Measurements from ENCODE around the gene CPNE8. TPM values are rescaled to one million over a fixed set of nuclear protein-coding genes. Genes with fewer than 3 reads are reported as not detected.

The CPNE8 gene
- total RNA-seq, 1 experiment from 2014 or later, result 10.9 TPM

DNA sequence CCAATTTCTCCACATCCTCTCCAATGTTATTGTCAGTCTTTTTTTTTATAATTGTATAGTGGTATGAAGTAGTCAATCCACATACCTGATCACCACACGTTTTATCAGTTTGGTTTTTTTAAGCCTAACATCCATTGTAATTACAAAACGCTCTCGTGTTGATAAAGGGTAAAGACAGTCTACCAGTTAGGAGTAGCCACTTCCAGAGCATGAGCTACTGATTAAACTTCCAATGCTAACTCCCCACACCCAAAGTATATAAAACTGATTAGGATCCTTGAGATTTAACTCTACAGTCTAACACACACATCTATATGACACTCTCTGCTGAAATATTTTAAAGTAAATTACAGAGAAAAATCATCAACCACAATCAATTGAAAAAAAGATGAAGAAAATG lies 20.7 kb downstream of the CPNE8 start:
- H3K27me3 ChIP-seq (ENCODE audit: control insufficient read depth, insufficient read depth, low read length), result no peaks in the 10 kb centered on the region
- H3K36me3 ChIP-seq (replicated peaks; ENCODE audit: control insufficient read depth, insufficient read depth, low read length), result no peaks in the 10 kb centered on the region
- no peak overlapping the region for H3K4me3 ChIP-seq (ENCODE audit: insufficient read depth, low read depth, low read length)
- DNase-seq, result no peak

DNA sequence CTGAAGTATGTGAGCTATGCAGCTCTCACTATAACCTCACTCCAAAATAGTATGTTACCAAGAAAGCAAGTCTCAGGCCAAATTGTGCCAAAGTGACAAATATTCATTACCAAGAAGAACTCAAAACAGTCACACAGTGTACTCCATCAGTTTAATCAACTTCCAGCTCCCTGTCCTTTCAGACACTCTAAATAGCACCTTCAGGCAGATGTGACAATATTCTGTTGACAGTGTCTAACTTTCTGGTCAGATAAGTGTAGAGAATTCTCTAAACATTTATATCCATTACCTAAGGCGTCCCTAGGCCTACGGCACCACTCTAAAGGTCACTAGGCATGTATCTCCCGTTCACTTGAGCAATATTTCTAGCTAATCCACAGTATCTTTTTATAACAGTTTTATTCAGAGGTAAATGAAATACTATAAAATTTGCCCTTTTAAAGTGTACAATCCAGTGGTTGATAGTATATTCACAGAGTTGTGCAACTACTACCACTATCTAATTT lies 21.7 kb downstream of the CPNE8 start:
- DNase-seq, result no peak
- no peak overlapping the region for H3K4me3 ChIP-seq (ENCODE audit: insufficient read depth, low read depth, low read length)
- no peaks in the 10 kb centered on the region for H3K36me3 ChIP-seq (replicated peaks; ENCODE audit: control insufficient read depth, insufficient read depth, low read length)
- no peaks in the 10 kb centered on the region for H3K27me3 ChIP-seq (ENCODE audit: control insufficient read depth, insufficient read depth, low read length)

DNA sequence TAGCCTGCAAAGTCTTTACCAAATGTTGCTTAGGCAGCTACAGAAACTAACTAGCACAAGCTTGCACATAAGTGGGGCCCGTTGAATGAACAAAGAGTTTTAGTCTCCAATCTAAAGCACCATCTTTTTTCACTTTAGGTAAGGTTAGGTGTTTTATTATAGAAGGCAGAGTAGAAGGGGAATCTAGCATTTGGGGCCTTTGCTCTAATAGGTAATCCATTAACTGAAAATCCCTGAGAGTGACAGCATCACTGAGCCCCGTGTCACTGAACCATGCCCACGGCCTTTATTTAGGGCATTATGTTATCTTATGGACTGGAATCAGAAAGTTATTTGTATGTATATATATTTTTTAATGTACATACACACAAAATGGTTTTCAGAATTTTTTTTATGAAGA lies 25.1 kb downstream of the CPNE8 start:
- Histone ChIP-seq H3K27me3 (ENCODE audit: control insufficient read depth, insufficient read depth, low read length) (no peaks in the 10 kb centered on the region), H3K36me3 (replicated peaks; ENCODE audit: control insufficient read depth, insufficient read depth, low read length) (no peaks in the 10 kb centered on the region), H3K4me3 (ENCODE audit: insufficient read depth, low read depth, low read length) (no peak overlapping the region)
- no peak for DNase-seq

DNA sequence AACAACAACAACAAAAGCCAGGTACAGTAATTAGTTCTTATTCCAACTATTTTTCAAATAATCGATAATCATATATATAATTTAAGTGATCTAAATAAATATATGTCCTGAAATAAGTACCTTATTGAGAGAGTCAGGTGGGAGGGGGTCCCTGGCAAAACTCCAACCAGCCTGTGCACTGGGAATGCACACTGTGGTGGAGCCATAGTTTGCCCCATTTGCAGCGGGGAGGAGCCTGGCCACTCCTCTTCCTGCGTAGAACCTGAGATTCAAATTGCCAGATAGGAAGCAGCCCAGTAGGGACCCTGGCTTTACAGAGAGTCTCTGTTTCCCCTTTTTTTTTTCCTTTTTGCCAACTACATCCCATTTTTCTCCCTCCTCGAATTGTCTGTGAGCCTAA lies 26.4 kb downstream of the CPNE8 start:
- no peak for DNase-seq
- no peak overlapping the region for H3K4me3 ChIP-seq (ENCODE audit: insufficient read depth, low read depth, low read length)
- H3K27me3 ChIP-seq (ENCODE audit: control insufficient read depth, insufficient read depth, low read length), result no peaks in the 10 kb centered on the region
- H3K36me3 ChIP-seq (replicated peaks; ENCODE audit: control insufficient read depth, insufficient read depth, low read length), result no peaks in the 10 kb centered on the region

DNA sequence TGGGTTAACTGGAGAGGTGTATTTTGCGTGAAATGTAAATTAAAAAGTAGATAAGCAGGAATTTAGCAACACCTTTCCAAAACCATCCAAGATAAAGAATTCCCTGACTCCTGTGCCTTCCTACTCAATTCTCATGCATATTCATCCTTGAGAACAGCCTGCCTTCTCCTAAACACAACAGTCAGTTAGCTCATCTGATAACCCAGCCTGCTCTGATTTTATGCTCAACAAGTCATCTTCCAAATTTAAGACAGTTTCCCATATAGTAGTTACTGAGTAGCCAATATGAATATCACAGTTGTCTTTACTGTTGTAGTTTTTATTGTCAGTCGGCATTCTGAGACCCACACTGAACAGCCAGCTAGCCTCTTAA lies 27.1 kb downstream of the CPNE8 start:
- Histone ChIP-seq H3K27me3 (ENCODE audit: control insufficient read depth, insufficient read depth, low read length) (no peaks in the 10 kb centered on the region), H3K36me3 (replicated peaks; ENCODE audit: control insufficient read depth, insufficient read depth, low read length) (no peaks in the 10 kb centered on the region), H3K4me3 (ENCODE audit: insufficient read depth, low read depth, low read length) (no peak overlapping the region)
- DNase-seq, result peak; percentile 26

DNA sequence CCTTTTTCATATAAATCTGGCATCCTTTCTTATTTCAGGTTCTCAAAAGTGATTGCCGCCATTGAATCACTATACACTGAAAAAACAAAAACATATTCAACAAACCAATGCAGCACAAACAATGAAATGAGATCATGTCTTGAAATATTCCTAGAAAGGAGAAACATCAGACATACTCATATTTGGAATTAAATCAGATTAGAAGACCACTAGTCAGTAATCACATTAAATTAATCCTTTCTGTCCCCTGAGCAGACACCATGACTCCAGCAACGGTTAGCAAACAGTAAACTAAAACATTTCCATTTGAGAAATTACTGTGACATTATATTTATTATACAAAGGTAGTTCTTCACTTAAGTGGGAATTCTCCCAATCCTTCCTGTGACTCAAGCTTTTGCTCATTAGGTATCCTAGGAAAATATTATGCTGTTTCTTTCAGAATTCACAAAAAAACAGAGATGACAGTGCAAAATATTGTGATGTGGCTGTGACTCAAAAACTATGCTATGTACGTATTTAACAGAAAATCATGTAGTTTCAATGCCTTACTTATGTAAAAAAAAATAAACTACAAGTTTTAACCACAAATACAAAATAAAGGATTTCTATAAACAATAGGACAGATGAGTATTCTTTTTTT lies 29.7 kb downstream of the CPNE8 start:
- H3K4me3 ChIP-seq (ENCODE audit: insufficient read depth, low read depth, low read length), result no peak overlapping the region
- no peak for DNase-seq
- H3K36me3 ChIP-seq (replicated peaks; ENCODE audit: control insufficient read depth, insufficient read depth, low read length), result no peaks in the 10 kb centered on the region
- no peaks in the 10 kb centered on the region for H3K27me3 ChIP-seq (ENCODE audit: control insufficient read depth, insufficient read depth, low read length)

DNA sequence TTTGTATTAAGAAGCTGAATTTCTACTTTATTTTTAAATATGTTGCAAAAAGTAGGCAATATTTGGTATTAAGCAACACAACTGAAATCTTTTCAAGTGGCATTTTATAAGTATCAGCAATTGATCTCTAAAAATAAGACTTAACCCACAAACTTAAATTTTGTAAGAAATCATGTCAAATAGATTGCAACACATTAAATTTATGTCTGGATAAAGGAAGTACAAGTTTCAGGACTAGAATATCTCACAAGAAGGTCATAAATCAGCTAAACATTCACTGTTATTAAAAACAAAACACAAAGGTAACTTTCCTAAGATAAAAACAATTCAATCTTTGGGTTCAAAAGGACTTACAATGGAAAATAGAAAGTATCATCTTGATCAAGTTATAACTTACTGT lies 32.8 kb downstream of the CPNE8 start:
- H3K27me3 ChIP-seq (ENCODE audit: control insufficient read depth, insufficient read depth, low read length), result no peaks in the 10 kb centered on the region
- no peaks in the 10 kb centered on the region for H3K36me3 ChIP-seq (replicated peaks; ENCODE audit: control insufficient read depth, insufficient read depth, low read length)
- no peak for DNase-seq

DNA sequence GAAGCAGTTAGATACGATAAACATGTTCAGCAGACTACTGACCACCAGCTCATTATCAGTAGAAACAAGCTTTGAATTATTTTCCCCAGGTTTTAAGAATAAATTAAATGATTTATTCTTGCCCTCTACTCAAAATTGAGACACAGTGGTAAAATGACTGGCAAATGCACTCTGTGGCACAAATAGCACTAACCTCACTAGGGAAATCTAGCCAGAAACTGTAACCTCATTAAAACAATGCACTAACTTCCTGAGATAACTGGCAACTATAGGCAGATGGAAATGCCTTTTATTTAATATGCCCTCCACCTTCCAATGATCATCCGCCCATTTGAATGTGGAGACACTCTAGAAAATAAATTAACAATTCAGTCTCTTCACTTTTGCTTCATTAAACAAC lies 33.2 kb downstream of the CPNE8 start:
- no peak for DNase-seq
- no peaks in the 10 kb centered on the region for H3K36me3 ChIP-seq (replicated peaks; ENCODE audit: control insufficient read depth, insufficient read depth, low read length)
- H3K27me3 ChIP-seq (ENCODE audit: control insufficient read depth, insufficient read depth, low read length), result no peaks in the 10 kb centered on the region
- no peak overlapping the region for H3K4me3 ChIP-seq (ENCODE audit: insufficient read depth, low read depth, low read length)

More for the DNA sequence above, 32.8 kb downstream of the CPNE8 start:
- no peak overlapping the region for H3K4me3 ChIP-seq (ENCODE audit: insufficient read depth, low read depth, low read length)

DNA sequence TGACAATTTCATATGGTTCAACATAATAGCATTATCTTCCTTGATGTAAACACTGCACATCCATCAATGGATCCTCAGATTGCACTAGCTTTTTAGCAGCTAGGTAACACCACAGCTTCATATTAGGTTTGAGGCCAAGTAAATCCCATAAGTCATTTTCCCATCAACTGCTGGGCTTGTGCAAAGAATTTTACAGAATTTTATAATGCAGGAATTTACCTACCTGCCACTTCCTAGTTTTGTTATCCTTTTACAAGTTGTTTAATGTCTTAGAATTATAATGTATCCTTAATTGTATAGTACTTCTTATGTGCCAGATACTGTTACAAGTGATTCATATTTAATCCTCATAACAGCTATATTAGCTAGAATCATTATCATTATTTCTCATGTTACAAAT lies 36.4 kb downstream of the CPNE8 start:
- H3K36me3 ChIP-seq (replicated peaks; ENCODE audit: control insufficient read depth, insufficient read depth, low read length), result no peaks in the 10 kb centered on the region
- H3K4me3 ChIP-seq (ENCODE audit: insufficient read depth, low read depth, low read length), result no peak overlapping the region
- DNase-seq, result no peak
- no peaks in the 10 kb centered on the region for H3K27me3 ChIP-seq (ENCODE audit: control insufficient read depth, insufficient read depth, low read length)

DNA sequence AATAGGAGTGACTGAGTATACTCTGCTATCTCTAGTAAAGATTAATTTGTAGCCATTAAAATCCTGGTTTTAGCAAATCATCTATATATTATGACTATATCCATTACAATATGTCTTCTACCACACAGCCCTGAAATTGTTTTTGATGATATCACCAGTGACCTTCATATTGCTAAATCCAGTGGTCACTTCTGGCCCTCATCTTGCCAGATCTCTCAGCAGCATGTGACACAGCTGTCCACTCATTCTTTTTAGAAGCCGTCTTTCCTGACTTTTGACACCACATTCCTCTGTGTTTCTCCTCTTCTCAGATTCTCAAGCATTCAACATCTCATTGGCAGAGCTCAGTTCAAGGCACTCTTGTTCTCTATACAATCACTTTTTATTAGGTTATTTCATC lies 54.9 kb downstream of the CPNE8 start:
- H3K27me3 ChIP-seq (ENCODE audit: control insufficient read depth, insufficient read depth, low read length), result no peaks in the 10 kb centered on the region
- H3K4me3 ChIP-seq (ENCODE audit: insufficient read depth, low read depth, low read length), result no peak overlapping the region
- DNase-seq, result no peak
- no peaks in the 10 kb centered on the region for H3K36me3 ChIP-seq (replicated peaks; ENCODE audit: control insufficient read depth, insufficient read depth, low read length)

DNA sequence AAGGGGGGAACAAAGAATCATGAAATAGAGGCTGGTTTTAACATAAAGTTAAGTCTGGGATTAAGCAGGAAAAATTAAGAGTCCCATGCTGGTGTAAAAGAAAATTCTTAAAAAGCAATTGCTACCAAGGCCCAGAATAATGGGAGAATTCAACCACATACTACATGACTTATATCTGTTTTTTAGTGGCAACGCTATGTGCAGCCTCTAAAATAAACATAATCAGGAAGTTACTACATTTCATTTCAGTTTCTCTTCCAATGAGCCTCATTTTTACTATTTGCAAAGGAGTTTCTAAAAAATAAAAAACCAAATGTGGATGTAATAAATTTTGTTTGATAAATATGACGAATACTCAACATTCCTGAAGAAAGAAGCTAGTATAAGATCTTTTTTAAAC lies 58.1 kb downstream of the CPNE8 start:
- no peak overlapping the region for H3K4me3 ChIP-seq (ENCODE audit: insufficient read depth, low read depth, low read length)
- no peaks in the 10 kb centered on the region for H3K36me3 ChIP-seq (replicated peaks; ENCODE audit: control insufficient read depth, insufficient read depth, low read length)
- H3K27me3 ChIP-seq (ENCODE audit: control insufficient read depth, insufficient read depth, low read length), result no peaks in the 10 kb centered on the region
- no peak for DNase-seq

DNA sequence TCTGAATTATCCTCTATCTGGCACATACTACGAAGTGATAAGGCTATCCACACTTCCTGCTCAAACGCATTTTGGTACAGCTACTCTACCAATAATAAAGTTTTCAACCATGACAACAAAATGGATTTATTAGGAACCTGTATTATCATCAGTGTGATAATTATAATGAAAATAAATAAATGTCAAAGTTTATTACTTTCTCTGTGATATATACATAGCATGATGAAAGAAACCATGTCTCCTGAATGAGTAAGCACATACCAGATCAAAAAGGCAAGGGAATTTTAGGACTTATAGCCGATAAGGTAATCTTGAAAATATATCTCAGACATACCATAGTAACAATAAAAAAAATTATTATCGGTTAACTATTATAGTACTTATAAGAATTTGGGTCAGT lies 61.1 kb downstream of the CPNE8 start:
- no peaks in the 10 kb centered on the region for H3K27me3 ChIP-seq (ENCODE audit: control insufficient read depth, insufficient read depth, low read length)
- no peak for DNase-seq
- H3K4me3 ChIP-seq (ENCODE audit: insufficient read depth, low read depth, low read length), result no peak overlapping the region
- no peaks in the 10 kb centered on the region for H3K36me3 ChIP-seq (replicated peaks; ENCODE audit: control insufficient read depth, insufficient read depth, low read length)

DNA sequence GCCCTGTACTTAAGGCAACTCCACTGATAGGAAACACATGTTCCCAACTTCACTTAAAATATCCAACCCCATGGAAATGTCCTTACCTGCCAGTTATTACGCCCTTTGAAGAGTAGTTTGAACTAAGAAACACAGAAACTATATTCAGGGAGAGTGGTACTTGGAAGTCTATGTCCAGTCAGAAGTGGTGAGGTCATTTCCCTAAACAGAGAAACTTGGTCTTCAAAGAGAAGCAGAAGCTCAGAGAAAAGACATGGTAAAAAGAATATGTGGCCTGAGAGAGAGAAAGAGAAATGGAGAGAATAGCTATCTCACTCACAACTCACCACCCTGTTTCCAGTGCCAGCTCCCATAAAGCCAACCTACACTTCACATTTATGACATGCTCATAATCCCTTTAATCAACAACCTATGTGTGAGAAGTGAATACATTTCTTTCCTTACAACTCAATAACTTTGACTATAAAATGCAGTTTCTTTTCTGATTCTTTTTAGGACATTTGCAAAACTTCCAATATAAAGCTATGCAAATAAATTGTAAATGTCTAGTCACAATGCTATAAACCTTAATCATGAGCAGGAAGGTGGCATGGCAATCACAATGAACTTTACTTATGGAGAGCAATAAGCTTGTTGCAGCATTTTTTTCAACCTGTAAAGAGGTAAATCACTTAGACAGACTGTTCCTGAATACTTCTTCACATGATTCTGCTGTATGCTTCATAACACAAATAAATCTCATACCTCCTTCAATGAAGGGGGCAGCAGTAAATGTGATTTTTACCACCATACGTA lies 67.1 kb downstream of the CPNE8 start:
- H3K4me3 ChIP-seq (ENCODE audit: insufficient read depth, low read depth, low read length), result no peak overlapping the region
- H3K36me3 ChIP-seq (replicated peaks; ENCODE audit: control insufficient read depth, insufficient read depth, low read length), result no peaks in the 10 kb centered on the region
- no peaks in the 10 kb centered on the region for H3K27me3 ChIP-seq (ENCODE audit: control insufficient read depth, insufficient read depth, low read length)
- no peak for DNase-seq

DNA sequence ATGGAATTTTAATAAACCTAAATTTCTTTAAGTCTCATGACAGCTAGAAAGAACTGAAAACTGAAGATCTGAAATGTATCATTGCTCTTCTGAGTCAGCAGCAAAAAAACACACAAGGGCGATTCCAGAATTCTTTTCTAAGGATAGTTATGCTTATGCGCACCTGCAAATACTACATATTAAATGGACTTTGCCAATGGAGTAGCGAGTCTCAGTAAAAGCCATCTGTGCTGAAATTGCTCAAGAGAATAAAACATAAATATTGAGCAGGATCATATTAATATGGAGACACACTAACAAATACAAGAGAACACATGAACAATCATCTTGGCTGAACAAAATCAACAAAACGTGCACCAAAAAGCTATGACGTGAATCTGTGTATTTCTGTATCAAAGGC lies 73.7 kb downstream of the CPNE8 start:
- no peak overlapping the region for H3K4me3 ChIP-seq (ENCODE audit: insufficient read depth, low read depth, low read length)
- H3K36me3 ChIP-seq (replicated peaks; ENCODE audit: control insufficient read depth, insufficient read depth, low read length), result no peaks in the 10 kb centered on the region
- no peaks in the 10 kb centered on the region for H3K27me3 ChIP-seq (ENCODE audit: control insufficient read depth, insufficient read depth, low read length)
- no peak for DNase-seq

DNA sequence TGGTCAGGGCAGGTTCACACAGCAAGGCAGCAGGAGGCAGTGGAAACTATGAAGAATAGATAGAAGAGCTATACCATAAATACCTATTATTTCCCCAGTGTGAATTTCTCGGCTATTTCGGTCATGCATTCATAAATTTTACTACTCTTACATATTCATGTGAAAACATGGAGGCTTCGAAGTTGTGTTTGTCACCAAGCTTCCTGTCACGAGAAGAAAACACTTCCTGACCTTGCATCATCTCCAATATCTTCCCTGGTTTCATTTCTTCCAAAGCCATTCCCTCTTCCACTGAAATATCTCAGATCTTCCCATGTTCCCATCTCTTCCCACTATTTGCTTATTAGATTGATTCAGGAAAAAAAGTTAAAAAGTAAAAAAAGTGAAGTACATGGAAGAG lies 80.4 kb downstream of the CPNE8 start:
- DNase-seq, result no peak
- no peaks in the 10 kb centered on the region for H3K27me3 ChIP-seq (ENCODE audit: control insufficient read depth, insufficient read depth, low read length)
- no peak overlapping the region for H3K4me3 ChIP-seq (ENCODE audit: insufficient read depth, low read depth, low read length)
- H3K36me3 ChIP-seq (replicated peaks; ENCODE audit: control insufficient read depth, insufficient read depth, low read length), result no peaks in the 10 kb centered on the region

Measured in H7 (cell line).